ENCODE results near the gene MLLT11. TPM values are rescaled to one million over a fixed set of nuclear protein-coding genes. Genes with fewer than 3 reads are reported as not detected.
A peak's percentile ranks its signal among the peaks of the same experiment; 100 is the strongest.

MLLT11 gene
- 1 to 10 TPM; 4.1 to 5.0 TPM for total RNA-seq

GRCh38 chr1:151060007-151060656 lies at the start of gene MLLT11:
Gene MLLT11 (plus strand): TSS chr1:151060397. CDS start chr1:151067225, 6,828 bp downstream.
- Mint-ChIP-seq H3K27ac (peak within 1 kb of the TSS; percentile 96), H3K4me3 (peak within 1 kb of the TSS; percentile 91), H3K4me1 (peaks cover 47% of the 10 kb centered on the region), H3K36me3 (peaks cover 36% of the 10 kb centered on the region), H3K9me3 (ENCODE audit: low read depth) (no peaks in the 10 kb centered on the region), H3K27me3 (no peaks in the 10 kb centered on the region)
- peak; percentile 59 for DNase-seq
- no peak for ATAC-seq
- CTCF ChIA-PET, result interaction anchor here (0.6 to 8.3 kb wide), 14 partner anchors 8 to 129 kb away, joined by 3 to 71 read pairs (median 4); partner anchors contain the start of genes C1orf56, GABPB2 and TNFAIP8L2

GRCh38 chr1:151011154-151011850 lies 48.9 kb upstream of the MLLT11 start:
- CTCF ChIA-PET, result interaction anchor here (0.5 to 3.5 kb wide), 8 partner anchors 9 to 494 kb away, joined by 3 to 18 read pairs (median 4); partner anchors contain the start of gene C1orf56
- ATAC-seq (no peak), DNase-seq (no peak)
- Mint-ChIP-seq H3K9me3 (ENCODE audit: low read depth) (no peaks in the 10 kb centered on the region), H3K36me3 (no peaks in the 10 kb centered on the region), H3K4me3 (no peak overlapping the region), H3K27ac (no peak overlapping the region), H3K4me1 (peaks cover 47% of the 10 kb centered on the region), H3K27me3 (no peaks in the 10 kb centered on the region)

- Mint-ChIP-seq H3K4me3 (no peak overlapping the region), H3K4me1 (peaks cover 31% of the 10 kb centered on the region), H3K9me3 (ENCODE audit: low read depth) (no peaks in the 10 kb centered on the region), H3K36me3 (no peaks in the 10 kb centered on the region), H3K27me3 (no peaks in the 10 kb centered on the region), H3K27ac (no peak overlapping the region)
- CTCF ChIA-PET, result interaction anchor here (0.8 to 3.5 kb wide), 3 partner anchors 12 to 78 kb away, joined by 3 to 18 read pairs (median 3); partner anchors contain the start of gene GABPB2
- DNase-seq, result no peak
- ATAC-seq, result no peak
Observed at GRCh38 chr1:151012684-151013471, 47.3 kb upstream of the MLLT11 start.

- Mint-ChIP-seq H3K4me3 (no peak overlapping the region), H3K27me3 (no peaks in the 10 kb centered on the region), H3K9me3 (ENCODE audit: low read depth) (no peaks in the 10 kb centered on the region), H3K27ac (no peak overlapping the region), H3K4me1 (peaks cover 26% of the 10 kb centered on the region), H3K36me3 (no peaks in the 10 kb centered on the region)
- ATAC-seq, result no peak
- DNase-seq, result no peak
- CTCF ChIA-PET, result interaction anchor here (3.5 kb wide), 1 partner anchor 11 kb away, joined by 18 read pairs; no protein-coding TSS in a partner anchor
Observed at GRCh38 chr1:151013518-151013917, 46.7 kb upstream of the MLLT11 start.

GRCh38 chr1:151024540-151025146 lies 35.6 kb upstream of the MLLT11 start:
- Mint-ChIP-seq H3K27ac (peak overlapping the region; percentile 52), H3K36me3 (peaks cover 11% of the 10 kb centered on the region), H3K4me3 (peak overlapping the region; percentile 25), H3K27me3 (no peaks in the 10 kb centered on the region), H3K4me1 (peaks cover 5% of the 10 kb centered on the region), H3K9me3 (ENCODE audit: low read depth) (no peaks in the 10 kb centered on the region)
- ATAC-seq, result peak; percentile 100
- CTCF ChIA-PET, result interaction anchor here (0.7 to 7.3 kb wide), 38 partner anchors 9 to 421 kb away, joined by 3 to 76 read pairs (median 5); partner anchors contain the start of genes C1orf56, CDC42SE1, LYSMD1 and MINDY1
- peak; percentile 91 for DNase-seq

- H3K27ac Mint-ChIP-seq, result no peak overlapping the region
- H3K27me3 Mint-ChIP-seq, result no peaks in the 10 kb centered on the region
- DNase-seq (no peak), ATAC-seq (no peak)
- CTCF ChIA-PET, result interaction anchor here (1.0 to 7.3 kb wide), 6 partner anchors 14 to 149 kb away, joined by 3 to 76 read pairs (median 12); partner anchors contain the start of gene C1orf56
- peaks cover 17% of the 10 kb centered on the region for H3K36me3 Mint-ChIP-seq
- no peaks in the 10 kb centered on the region for H3K9me3 Mint-ChIP-seq (ENCODE audit: low read depth)
- H3K4me3 Mint-ChIP-seq, result no peak overlapping the region
- H3K4me1 Mint-ChIP-seq, result peaks cover 5% of the 10 kb centered on the region
Observed at GRCh38 chr1:151026460-151026859, 33.7 kb upstream of the MLLT11 start.

- DNase-seq (no peak), ATAC-seq (no peak)
- Mint-ChIP-seq H3K4me3 (no peak overlapping the region), H3K27ac (no peak overlapping the region), H3K4me1 (no peaks in the 10 kb centered on the region), H3K9me3 (ENCODE audit: low read depth) (no peaks in the 10 kb centered on the region), H3K36me3 (peaks cover 23% of the 10 kb centered on the region), H3K27me3 (no peaks in the 10 kb centered on the region)
- CTCF ChIA-PET, result interaction anchor here (1.4 to 1.5 kb wide), 2 partner anchors 12 to 36 kb away, joined by 3 to 4 read pairs; no protein-coding TSS in a partner anchor
Observed at GRCh38 chr1:151032164-151032563, 28.0 kb upstream of the MLLT11 start.

- no peaks in the 10 kb centered on the region for H3K27me3 Mint-ChIP-seq
- peaks cover 14% of the 10 kb centered on the region for H3K36me3 Mint-ChIP-seq
- no peak overlapping the region for H3K4me3 Mint-ChIP-seq
- no peak overlapping the region for H3K27ac Mint-ChIP-seq
- DNase-seq, result no peak
- no peaks in the 10 kb centered on the region for H3K4me1 Mint-ChIP-seq
- CTCF ChIA-PET, result no interaction called here
- H3K9me3 Mint-ChIP-seq (ENCODE audit: low read depth), result no peaks in the 10 kb centered on the region
- no peak for ATAC-seq
Observed at GRCh38 chr1:151035167-151035566, 25.0 kb upstream of the MLLT11 start.

GRCh38 chr1:151036356-151036755 lies 23.8 kb upstream of the MLLT11 start, which contains the start of gene BNIPL:
Gene BNIPL (plus strand): TSS chr1:151036586. CDS start chr1:151036726, 140 bp downstream.
- peaks cover 10% of the 10 kb centered on the region for H3K36me3 Mint-ChIP-seq
- no peak within 1 kb of the TSS for H3K27ac Mint-ChIP-seq
- H3K9me3 Mint-ChIP-seq (ENCODE audit: low read depth), result no peaks in the 10 kb centered on the region
- ATAC-seq (no peak), DNase-seq (no peak)
- H3K27me3 Mint-ChIP-seq, result no peaks in the 10 kb centered on the region
- CTCF ChIA-PET, result no interaction called here
- H3K4me3 Mint-ChIP-seq, result no peak within 1 kb of the TSS
- H3K4me1 Mint-ChIP-seq, result no peaks in the 10 kb centered on the region

GRCh38 chr1:151037032-151037431 lies 23.2 kb upstream of the MLLT11 start:
- H3K9me3 Mint-ChIP-seq (ENCODE audit: low read depth), result no peaks in the 10 kb centered on the region
- peaks cover 10% of the 10 kb centered on the region for H3K36me3 Mint-ChIP-seq
- ATAC-seq (no peak), DNase-seq (no peak)
- H3K27ac Mint-ChIP-seq, result no peak overlapping the region
- no peaks in the 10 kb centered on the region for H3K27me3 Mint-ChIP-seq
- H3K4me3 Mint-ChIP-seq, result no peak overlapping the region
- CTCF ChIA-PET, result interaction anchor here (0.9 kb wide), 1 partner anchor 41 kb away, joined by 3 read pairs; no protein-coding TSS in a partner anchor
- H3K4me1 Mint-ChIP-seq, result no peaks in the 10 kb centered on the region

GRCh38 chr1:151039521-151039920 lies 20.7 kb upstream of the MLLT11 start:
- no peak for ATAC-seq
- Mint-ChIP-seq H3K4me1 (peaks cover 9% of the 10 kb centered on the region), H3K27ac (no peak overlapping the region), H3K4me3 (no peak overlapping the region), H3K27me3 (no peaks in the 10 kb centered on the region), H3K9me3 (ENCODE audit: low read depth) (no peaks in the 10 kb centered on the region), H3K36me3 (peaks cover 3% of the 10 kb centered on the region)
- DNase-seq, result no peak
- CTCF ChIA-PET, result interaction anchor here (2.9 kb wide), 1 partner anchor 15 kb away, joined by 14 read pairs; no protein-coding TSS in a partner anchor

GRCh38 chr1:151043163-151043562 lies 17.0 kb upstream of the MLLT11 start:
- H3K27me3 Mint-ChIP-seq, result no peaks in the 10 kb centered on the region
- peak; percentile 50 for DNase-seq

More at GRCh38 chr1:151043163-151043562, 17.0 kb upstream of the MLLT11 start:
- Mint-ChIP-seq H3K4me1 (peaks cover 24% of the 10 kb centered on the region), H3K36me3 (no peaks in the 10 kb centered on the region), H3K4me3 (no peak overlapping the region), H3K27ac (no peak overlapping the region), H3K9me3 (ENCODE audit: low read depth) (no peaks in the 10 kb centered on the region)
- CTCF ChIA-PET, result interaction anchor here (1.0 to 1.5 kb wide), 3 partner anchors 12 to 48 kb away, joined by 3 to 8 read pairs (median 4); no protein-coding TSS in a partner anchor
- ATAC-seq, result no peak
